GDM1 (cell line): Measurements from ENCODE around the gene MOK.
"Not testable (repeated sequence)": the region's sequence is repeated elsewhere in the genome, so short reads cannot be mapped to it uniquely, and the experiment has no call there.

ENCODE experiments used
- DNase-seq: peaks from one replicate; lab custom pipeline; 2025; lab: John Stamatoyannopoulos, UW

Gene MOK

DNA sequence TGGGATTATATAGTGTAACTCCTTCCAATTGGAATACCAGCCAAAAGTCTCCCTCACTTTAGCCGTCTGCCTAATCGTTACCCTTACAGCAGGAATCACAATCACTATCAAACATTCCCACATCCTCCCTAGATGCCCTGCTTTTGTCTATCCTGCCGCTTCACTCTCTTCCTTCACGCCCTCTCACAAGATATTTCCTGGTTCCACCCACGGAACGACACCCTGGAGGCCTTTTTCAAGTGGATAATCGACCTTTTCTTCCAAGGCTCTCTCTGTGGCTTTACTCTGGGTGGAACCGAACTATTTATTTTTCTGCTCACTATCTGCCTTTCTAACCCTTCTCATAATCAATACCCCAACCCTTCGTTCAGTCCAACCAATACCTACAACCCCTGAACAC is 58.9 kb downstream of the MOK start:
- DNase-seq, result no peak

DNA sequence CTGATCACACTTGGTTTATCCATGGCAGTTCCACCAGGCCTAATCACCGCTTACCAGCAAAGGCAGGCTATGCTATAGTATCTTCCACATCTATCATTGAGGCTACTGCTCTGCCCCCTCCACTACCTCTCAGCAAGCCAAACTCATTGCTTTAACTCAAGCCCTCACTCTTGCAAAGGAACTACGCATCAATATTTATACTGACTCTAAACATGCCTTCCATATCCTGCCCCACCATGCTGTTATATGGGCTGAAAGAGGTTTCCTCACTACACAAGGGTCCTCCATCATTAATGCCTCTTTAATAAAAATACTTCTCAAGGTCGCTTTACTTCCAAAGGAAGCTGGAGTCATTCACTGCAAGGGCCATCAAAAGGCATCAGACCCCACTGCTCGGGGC is 61.2 kb downstream of the MOK start:
- not testable (repeated sequence) for DNase-seq

DNA sequence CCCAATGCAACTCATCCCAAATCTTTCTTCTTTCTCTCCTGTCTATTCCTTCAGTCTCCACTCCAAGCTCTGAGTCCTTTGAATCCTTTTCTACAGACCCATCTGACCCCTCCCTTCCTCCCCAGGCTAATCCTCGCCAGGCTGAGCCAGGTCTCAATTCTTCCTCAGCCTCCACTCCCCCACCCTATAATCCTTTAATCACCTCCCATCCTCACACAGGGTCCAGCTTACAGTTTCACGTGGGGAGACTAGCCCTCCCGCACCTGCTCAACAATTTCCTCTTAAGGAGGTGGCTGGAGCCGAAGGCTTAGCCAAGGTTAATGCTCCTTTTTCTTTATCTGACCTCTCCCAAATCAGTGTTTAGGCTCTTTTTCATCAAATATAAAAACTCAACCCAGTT is 63.8 kb downstream of the MOK start:
- DNase-seq, result no peak

DNA sequence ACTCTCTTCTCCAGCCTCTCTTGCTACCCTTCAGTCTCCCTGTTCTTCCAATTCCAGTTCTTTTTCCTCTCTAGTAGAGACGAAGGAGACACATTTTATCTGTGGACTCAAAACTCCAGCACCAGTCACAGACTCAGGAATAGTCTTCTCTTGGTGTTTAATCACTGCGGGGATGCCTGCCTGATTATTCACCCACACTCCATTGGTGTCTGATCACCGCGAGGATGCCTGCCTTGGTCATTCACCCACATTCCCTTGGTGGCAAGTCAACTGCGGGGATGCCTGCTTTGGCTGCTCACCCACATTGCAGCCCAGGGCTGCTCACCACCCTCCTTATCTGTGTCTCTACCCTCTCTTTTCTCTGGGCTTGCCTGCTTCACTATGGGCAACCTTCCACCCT is 64.5 kb downstream of the MOK start:
- DNase-seq, result not testable (repeated sequence)

DNA sequence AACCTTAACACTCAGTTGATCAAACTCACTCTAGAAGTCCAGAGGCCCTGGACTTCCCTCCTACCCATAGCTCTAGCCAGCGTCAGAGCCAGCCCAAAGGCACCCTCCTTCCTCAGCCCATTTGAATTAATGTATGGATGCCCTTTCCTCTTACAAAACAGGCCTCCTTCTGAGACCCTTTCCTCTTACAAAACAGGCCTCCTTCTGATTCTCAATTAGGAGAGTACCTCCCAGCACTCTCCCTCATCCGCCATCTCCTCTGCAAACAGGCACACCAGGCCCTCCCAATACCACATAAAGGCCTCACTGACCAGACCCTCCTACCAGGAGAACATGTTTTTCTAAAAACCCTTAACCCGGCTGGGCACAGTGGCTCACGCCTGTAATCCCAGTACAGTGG is 65.7 kb downstream of the MOK start:
- no peak for DNase-seq

DNA sequence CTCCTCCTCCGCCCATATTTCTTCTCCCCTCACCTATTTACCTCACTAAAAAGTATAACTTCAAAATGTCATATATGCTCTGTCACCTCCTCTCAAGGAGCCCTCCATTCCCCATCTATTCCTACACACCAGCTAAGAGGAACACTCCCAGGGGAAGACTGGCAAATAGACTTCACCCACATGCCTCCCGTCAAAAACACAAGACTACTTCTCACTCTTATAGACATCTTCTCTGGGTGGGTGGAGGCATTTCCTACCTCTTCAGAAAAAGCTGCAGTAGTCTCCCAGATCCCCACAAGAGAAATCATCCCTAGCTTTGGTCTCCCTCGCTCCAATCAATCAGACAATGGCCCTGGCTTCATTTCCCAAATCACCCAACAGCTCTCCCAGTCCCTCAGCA is 66.2 kb downstream of the MOK start:
- DNase-seq, result no peak

DNA sequence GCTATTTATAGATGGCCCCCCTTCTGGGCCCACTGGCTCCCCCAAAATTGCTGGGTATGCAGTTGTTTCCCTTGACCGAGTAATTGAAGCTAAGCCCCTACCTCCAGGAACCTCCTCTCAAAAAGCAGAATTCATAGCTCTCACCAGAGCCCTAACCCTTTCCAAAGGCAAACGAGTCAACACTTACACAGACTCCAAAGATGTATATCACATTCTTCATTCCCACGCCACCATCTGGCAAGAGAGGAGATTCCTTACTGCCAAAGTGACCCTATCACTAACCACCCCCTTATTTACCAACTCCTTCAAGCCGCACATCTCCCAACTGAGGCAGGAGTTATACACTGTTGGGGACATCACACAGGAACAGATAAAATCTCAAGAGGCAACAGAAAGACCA is 66.8 kb downstream of the MOK start:
- DNase-seq, result no peak

DNA sequence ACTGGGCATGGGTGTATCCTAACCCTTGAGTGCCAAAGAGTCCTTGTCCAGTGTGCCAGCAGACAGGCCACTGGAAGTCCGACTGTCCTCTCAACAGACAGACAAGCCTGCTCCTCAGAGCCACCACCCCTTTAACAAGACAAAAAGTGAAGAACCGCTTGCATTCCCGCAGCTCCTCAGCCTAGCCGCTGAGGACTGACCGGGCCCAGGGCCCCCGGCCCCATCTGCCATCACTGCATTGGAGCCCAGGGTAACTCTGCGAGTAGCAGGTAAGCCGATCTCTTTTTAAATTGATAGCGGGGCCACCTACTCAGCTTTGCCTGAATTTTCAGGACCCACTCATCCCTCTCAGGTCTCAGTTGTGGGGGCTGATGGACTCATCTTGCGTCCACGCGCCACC is 68.9 kb downstream of the MOK start:
- no peak for DNase-seq

DNA sequence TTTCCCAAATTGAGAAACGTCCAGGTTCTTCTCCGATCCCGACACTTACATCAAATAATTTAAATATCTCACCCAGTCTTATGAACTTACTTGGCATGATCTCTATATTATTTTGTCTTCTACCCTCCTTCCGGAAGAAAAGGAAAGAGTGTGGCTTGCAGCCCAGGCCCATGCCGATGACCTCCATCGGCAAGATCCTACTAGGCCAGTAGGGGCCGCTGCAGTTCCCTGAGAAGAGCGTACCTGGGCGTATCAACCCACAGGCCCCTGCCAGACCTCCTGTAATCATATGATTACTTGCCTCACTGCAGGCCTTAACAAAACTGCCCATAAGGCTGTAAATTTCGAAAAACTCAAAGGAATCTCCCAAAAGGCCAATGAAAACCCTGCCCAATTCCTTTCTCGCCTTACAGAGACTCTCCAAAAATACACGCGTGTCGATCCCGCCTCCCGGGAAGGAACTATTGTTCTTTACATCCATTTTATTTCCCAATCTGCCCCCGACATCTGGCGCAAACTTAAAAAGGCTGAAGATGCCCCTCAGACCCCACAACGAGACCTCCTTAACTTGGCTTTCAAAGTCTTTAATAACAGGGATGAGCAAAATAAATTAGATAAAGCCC is 69.6 kb downstream of the MOK start:
- DNase-seq, result peak; percentile 48

DNA sequence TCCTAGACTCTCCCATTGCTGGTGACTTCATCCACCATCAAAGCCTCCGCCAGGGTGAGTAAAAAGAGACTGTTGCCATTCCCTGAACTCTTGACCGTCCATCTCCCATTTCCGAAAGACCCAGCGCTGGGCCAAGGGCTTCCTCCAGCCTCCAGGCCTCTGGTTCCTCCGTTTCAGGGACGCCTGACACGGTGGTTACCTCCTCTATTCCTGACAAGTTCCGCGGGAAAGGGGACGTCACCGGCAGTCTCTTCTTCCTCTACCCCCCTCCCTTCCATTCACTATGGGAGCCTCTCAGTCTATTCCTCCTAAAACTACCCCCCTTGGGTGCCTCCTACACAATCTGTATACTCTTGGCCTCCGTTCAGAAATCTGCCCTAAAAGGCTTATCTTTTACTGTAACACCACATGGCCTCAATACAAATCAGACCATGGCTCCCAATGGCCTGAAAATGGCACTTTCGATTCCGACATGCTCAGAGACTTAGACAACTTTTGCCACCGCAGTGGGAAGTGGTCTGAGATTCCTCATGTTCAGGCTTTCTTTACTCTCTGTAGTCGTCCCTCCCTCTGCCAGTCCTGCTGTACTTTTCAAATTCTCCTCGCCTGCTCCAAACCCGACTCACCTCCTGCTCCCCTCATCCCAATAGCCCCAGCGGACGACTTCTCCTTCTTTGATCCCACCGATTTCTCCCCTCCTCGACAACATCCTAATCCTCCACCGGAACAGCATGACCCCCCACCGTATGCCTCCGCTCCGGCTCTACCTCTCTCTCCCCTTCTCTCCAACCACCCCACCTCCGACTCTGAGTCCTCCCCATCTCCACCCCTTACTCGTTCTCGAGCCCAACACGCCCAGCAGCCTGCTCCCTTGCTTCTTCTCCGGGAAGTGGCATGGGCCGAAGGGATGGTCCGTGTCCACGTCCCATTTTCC is 70.4 kb downstream of the MOK start:
- no peak for DNase-seq

DNA sequence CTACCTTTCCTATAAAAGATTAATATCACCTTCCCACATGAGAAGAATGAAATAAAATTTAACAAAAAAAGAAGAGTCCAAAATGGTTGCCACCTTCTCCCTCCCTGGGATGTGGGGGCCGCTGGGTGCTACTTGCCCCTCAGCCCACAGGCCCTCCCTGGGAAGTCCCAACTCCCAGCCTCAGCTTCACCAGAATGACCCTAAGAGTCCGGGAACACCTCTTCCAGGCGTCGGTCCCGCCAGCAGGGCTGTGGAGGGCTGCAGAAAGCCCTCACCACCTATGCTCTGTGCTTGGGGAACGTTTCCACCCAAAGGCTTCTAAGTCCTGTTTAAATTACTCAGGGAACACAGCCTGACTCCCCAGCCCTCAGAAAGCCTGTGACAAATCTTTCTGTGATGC is 71.9 kb downstream of the MOK start:
- DNase-seq, result no peak

DNA sequence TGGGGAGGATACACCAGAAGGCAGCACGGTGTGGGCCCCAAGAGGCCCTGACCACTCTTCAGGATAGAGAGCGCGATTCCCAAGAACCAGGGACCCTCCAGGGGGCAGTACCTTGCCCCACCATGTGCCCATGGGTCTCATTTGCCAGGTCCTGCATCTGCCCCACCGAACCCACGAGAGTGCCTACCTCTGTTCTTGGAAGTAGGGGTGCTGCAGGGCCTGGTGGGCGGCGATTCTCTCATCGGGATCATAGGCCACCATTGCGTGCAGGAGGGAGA is 72.7 kb downstream of the MOK start:
- DNase-seq, result no peak

DNA sequence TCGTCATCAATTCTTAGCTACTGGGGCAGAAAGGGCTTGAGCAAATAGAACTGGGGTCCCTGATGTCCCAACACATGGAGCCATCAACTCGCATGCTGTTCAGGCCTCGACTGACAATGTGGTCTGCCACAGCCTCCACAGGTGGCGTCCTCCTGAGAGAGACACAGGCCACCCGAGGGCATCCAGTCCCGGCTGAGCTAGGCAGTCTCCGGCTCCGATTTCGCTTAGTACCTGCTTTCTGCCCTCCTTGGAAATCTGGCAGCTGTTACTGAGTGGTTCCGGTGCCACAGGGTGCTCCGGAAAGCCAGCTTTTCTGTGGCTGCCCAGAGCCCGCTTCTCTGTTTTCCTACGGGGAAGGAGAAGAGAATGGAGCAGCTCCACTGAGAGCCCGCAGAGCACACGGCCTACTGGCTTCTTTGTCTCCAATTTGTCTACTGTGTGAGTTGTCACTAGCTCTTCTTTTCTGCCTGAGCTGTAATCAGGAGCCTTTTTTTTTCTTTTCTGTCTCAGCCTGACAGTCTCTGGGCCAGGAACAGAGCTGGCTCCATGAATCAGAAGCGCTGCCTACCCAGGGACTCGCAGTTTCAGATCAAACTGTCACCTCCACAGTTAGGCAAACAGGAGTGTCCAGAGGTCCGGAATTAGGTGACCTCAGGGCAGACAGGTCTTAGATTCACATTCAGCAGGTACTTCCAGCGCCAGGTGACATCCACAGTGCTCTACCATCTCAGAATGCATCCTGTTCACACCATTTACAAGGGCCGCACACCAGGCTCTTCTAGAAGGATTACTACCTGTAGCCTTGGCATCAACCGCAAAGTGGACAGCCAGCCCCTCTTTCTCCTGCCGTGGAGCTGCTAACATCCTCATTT is 73.3 kb downstream of the MOK start:
- DNase-seq, result no peak

DNA sequence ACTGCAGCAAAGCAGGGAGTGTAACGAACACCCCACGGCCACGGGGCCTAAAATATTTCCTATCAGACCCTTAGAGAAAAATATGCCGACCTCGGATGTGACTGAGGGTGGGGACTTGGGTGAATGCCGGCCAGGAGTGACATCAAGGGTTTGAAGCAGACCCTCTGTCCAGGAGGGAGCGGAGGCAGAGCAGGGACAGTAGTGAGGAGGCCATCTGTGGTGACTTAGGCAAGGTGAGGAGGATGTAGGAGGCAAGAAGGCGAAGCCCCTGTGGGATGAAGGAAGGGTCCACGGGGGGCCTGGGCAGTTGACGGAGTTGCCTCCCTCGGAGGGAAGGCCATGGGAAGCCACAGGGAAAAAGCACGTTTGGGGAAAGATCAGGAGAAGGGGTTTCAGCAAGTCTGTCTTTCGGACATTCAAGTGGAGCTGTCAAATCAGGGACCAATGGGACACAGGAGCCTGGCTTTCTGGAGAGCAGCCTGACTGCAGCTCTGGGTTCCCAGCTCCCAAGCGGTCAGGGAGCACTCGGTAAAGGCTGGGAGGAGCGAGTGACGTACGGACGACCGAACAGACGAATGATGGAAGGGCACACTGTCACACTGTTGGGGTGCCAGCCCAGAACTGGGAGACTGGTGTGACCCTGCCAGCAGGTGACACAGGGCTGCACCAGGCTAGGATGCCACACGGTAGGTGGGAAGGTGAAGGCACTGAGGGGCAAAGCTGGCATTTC is 74.3 kb downstream of the MOK start:
- DNase-seq, result no peak

DNA sequence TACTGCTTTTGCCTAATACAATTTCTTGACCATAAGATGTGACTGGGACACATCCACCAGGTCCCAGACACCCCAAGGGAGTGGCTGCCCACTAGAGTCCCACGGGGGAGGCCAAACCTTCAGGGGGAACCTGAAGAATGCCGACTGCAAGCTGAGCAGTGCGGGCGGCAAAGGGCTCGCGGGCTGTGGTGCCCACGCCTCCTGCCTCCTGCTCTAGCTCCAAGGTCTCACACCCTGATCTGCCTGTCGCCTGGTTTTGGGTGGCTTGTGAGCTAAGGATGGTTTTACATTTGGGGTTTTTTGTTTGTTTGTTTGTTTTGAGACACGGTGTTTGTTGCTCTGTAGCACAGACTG is 75.2 kb downstream of the MOK start:
- DNase-seq, result no peak

DNA sequence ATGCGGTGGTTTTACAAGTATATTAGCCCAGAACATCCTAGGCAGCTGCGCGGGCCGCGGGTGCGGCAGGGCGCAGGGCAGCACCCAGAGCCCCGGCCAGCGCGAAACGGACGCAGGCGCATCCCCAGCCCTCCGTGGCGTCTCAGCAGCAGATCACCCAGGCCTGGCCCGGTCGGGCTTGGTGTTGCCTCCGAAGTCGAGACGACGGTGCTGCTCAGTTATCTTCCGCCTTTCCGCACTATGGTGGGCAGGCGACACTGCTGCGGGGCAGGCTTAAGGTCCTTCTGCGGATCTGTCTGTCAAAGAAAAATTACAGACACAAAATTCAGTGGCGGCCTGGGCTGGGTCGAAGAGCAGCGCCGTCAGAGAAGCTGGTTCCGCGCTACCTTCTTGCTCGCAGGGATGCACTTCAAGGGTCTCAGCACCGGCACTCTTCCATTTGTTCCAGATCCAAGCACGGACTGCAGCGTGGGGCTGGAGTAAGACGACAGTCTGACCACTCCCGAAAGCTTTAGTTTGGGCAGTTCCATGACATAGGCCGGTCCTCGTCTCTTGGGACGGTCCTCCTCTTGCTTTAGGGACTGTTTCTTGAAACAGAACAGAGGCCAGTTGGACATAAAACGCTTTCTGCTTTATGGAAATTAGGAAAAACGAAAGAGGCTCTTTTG is 75.8 kb downstream of the MOK start:
- no peak for DNase-seq

DNA sequence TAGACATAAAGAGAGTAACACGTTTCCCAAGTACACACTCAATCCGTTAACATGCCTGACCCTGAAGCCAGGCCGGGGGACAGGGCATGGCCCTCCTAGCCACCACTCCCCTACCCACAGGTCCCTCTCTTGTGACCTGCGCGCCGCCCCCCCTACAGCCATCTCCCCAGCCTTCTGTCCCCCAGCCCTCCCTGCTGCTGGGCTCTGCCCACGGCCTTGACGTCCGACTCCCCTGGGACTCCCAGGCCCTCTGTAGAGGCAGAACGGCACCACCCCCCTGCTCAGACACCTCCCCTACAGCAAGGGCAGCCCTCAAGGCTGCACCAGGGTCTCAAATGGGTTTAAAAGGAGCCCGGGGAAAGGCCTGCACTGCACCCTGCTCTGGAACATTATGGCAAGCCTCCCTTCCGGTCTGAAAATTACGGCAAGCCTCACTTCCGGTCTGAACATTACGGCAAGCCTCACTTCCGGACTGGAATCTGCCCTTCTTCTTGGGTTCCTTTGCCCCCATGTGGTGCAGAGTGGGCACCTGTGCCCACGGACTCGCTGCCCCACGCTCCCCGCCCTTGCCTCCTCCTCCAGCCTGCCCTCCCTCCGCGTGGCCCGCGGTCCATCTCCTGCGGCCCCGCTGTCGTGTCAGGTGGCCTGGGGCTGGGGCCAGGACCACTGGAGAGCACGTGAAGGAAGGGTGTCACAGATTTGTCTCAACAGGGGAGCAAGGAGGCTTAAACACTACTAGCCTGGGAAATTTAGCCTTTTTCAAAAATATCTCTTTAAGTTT is 77.6 kb downstream of the MOK start:
- DNase-seq, result no peak

DNA sequence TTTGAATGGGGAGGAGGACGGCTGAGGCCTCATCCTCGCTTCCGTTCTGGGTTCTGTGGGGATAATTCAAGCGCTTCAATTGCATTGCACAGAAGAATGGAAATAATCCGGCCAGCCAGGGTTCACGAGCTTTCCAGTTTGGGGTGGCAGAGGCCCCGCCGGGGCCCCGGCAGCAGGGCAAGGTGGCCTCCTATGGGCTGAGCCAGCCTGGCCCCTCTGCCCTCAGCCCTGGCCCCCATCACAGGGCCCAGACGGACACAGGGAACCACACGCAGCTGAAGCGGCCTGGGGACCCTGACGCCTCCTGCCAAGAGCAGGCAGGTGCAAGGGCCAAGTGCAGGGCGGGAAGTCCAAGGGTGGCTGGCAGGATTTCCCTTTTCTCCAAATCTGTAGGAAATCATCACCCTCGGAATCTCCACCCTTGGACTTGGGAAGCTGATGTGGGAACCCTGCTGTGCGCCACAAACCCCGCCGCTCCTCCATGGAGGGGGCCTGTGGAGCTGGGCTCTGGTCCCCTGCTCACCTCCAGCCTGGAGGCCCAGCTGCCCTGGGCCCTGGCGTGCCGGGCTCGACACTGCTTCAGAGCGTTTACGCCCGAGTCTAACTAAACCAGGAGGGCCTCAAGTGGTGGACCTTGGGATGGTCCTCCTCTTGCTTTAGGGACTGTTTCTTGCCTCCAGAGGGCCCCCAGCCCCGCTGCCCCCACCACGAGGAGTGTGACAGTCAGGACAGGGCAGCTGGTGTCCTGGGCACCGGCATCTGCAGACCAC is 78.4 kb downstream of the MOK start:
- DNase-seq, result no peak

DNA sequence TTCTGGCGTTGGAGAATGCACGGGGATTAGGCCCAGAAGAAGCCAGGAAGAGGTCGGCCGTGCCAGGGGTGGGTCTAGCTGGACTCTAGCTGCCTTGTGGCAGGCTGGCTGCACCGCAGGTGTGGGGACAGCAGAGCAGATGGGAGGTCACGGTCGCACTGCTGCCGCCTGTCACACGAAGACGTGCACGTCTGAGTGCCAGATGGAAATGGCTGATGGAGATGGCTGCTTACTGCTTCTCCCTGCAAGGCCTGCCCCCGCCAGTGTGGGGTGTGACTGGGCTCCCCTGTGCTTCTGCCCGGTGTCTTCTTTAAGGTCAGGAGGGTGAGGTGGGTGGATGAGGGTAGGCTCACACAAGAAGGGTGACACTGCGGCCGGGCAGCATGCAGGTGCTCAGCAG is 79.0 kb downstream of the MOK start:
- no peak for DNase-seq

DNA sequence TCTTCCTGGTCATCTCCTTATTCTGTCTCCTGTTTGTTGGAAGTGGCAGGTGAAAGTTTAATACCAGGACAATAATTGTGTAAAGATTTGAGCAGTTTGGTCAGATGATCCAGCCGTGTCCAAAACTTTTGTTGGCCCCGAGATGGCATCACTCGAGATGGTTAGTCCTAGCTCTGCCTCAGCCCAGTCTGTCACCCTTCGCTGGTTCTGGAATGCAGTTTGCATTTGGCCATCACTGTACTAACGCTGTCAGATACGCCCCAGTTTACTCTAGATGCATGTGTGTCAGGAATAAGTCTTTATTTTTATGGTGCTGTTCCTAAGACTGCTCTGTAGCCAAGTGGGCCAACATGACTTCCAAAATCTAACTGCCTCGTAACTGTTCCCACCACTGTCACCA is 79.6 kb downstream of the MOK start:
- no peak for DNase-seq
